Progenitor cell of endocrine pancreas (in vitro differentiated cells): ENCODE data around the gene MED20. TPM values are rescaled to one million over a fixed set of nuclear protein-coding genes. Genes with fewer than 3 reads are reported as not detected.
A peak's percentile ranks its signal among the peaks of the same experiment; 100 is the strongest.

Experiments
- DNase-seq: peaks from one replicate; pipeline ENCODE4 v3.0.0; 2021; ENCODE audit warnings: low spot score; ENCODE audit not compliant: unreplicated experiment
- H3K27ac Mint-ChIP-seq: 2 replicates; pipeline ENCODE4 v1.8.0; 2021; ENCODE audit warnings: mild to moderate bottlenecking, moderate library complexity, mixed read lengths
- H3K27me3 Mint-ChIP-seq: 2 replicates; pipeline ENCODE4 v1.8.0; 2021; ENCODE audit warnings: mixed read lengths
- H3K36me3 Mint-ChIP-seq: 2 replicates; pipeline ENCODE4 v1.8.0; 2022; ENCODE audit warnings: mixed read lengths; ENCODE audit not compliant: insufficient read depth
- H3K4me1 Mint-ChIP-seq: 2 replicates; pipeline ENCODE4 v1.8.0; 2021; ENCODE audit warnings: low read depth, mixed read lengths
- H3K4me3 Mint-ChIP-seq: 2 replicates; pipeline ENCODE4 v1.8.0; 2021; ENCODE audit warnings: low read depth, mild to moderate bottlenecking, moderate library complexity, mixed read lengths
- H3K9me3 Mint-ChIP-seq: 2 replicates; pipeline ENCODE4 v1.8.0; 2021; ENCODE audit warnings: low read depth, mixed read lengths
- CTCF ChIP-seq: fragments of 200-600 bp; sonication (generic); IDR thresholded peaks from one replicate; pipeline ENCODE4 v1.5.0; 2021; ENCODE audit warnings: antibody characterized with exemption, mild to moderate bottlenecking; ENCODE audit not compliant: unreplicated experiment
- total RNA-seq: library from RNA; stranded (reverse); gene quantifications from 2 replicates; pipeline ENCODE4 v1.2.1, GENCODE V29; 2021

The MED20 gene
- total RNA-seq, 1 donor from 2014 or later: 37.1 TPM

- peaks cover 25% of the 10 kb centered on the region for H3K27me3 Mint-ChIP-seq
- peak overlapping the region; percentile 74 for H3K4me3 Mint-ChIP-seq
- H3K4me1 Mint-ChIP-seq: peaks cover 10% of the 10 kb centered on the region
- peak; percentile 21 for DNase-seq
- TF ChIP-seq CTCF: no peak
- no peaks in the 10 kb centered on the region for H3K9me3 Mint-ChIP-seq
- H3K27ac Mint-ChIP-seq: peak overlapping the region; percentile 77
- peaks cover 1% of the 10 kb centered on the region for H3K36me3 Mint-ChIP-seq
These were observed 19.9 kb upstream of the MED20 start for GRCh38 chr6:41940759-41941279.

- peaks cover 1% of the 10 kb centered on the region for H3K36me3 Mint-ChIP-seq
- DNase-seq: peak; percentile 11
- peak overlapping the region; percentile 71 for H3K27ac Mint-ChIP-seq
- TF ChIP-seq CTCF: no peak
- peaks cover 10% of the 10 kb centered on the region for H3K4me1 Mint-ChIP-seq
- peaks cover 25% of the 10 kb centered on the region for H3K27me3 Mint-ChIP-seq
- peak overlapping the region; percentile 74 for H3K4me3 Mint-ChIP-seq
- no peaks in the 10 kb centered on the region for H3K9me3 Mint-ChIP-seq
These were observed 19.2 kb upstream of the MED20 start for GRCh38 chr6:41939848-41940758.

- Mint-ChIP-seq H3K4me3 (peak overlapping the region; percentile 74), H3K27ac (no peak overlapping the region), H3K36me3 (peaks cover 1% of the 10 kb centered on the region), H3K9me3 (no peaks in the 10 kb centered on the region), H3K4me1 (peaks cover 10% of the 10 kb centered on the region), H3K27me3 (peaks cover 25% of the 10 kb centered on the region)
- TF ChIP-seq CTCF: no peak
- DNase-seq: no peak
These were observed 18.4 kb upstream of the MED20 start for GRCh38 chr6:41939176-41939847.

- no peak for TF ChIP-seq CTCF
- H3K9me3 Mint-ChIP-seq: no peaks in the 10 kb centered on the region
- peaks cover 1% of the 10 kb centered on the region for H3K36me3 Mint-ChIP-seq
- H3K27ac Mint-ChIP-seq: no peak overlapping the region
- no peak overlapping the region for H3K4me3 Mint-ChIP-seq
- peaks cover 25% of the 10 kb centered on the region for H3K27me3 Mint-ChIP-seq
- H3K4me1 Mint-ChIP-seq: peaks cover 10% of the 10 kb centered on the region
- DNase-seq: no peak
These were observed 17.7 kb upstream of the MED20 start for GRCh38 chr6:41938590-41939175.
